Bronchial epithelial cell (primary cell): ENCODE results near the gene COMP. TPM values are rescaled to one million over a fixed set of nuclear protein-coding genes. Genes with fewer than 3 reads are reported as not detected.
"Not testable (repeated sequence)": the region's sequence is repeated elsewhere in the genome, so short reads cannot be mapped to it uniquely, and the experiment has no call there.

Experiments used
- DNase-seq: peaks from one replicate; pipeline ENCODE4 v3.0.0-alpha.2; 2010; ENCODE audit warnings: low read depth
- FAIRE-seq: peaks from 2 replicates; lab custom pipeline; 2011; peaks lifted over from hg19 to GRCh38; lab: Jason Lieb, UNC
- H3K27me3 ChIP-seq: 2 replicates; pipeline ENCODE4 v1.5.1; 2011; ENCODE audit warnings: low read length; ENCODE audit not compliant: control insufficient read depth, insufficient read depth
- H3K36me3 ChIP-seq: 2 replicates; pipeline ENCODE4 v1.5.1; 2011; ENCODE audit warnings: low read length; ENCODE audit not compliant: control insufficient read depth, insufficient read depth
- H3K4me3 ChIP-seq: 2 replicates; pipeline ENCODE4 v1.5.1; 2011; ENCODE audit warnings: mild to moderate bottlenecking, low read depth, low read length, control low read depth
- total RNA-seq: library from RNA; depleted of rRNA; stranded (reverse); fragments of >200 nt; gene quantifications from 2 replicates; pipeline ENCODE4 v1.2.1, GENCODE V29; 2014
- TF ChIP-seq, protein P1 (sequence below): IDR thresholded peaks from 2 replicates; pipeline ENCODE4 v1.5.1; 2011; ENCODE audit warnings: mild to moderate bottlenecking, moderate library complexity, low read length, control low read depth, inconsistent platforms; ENCODE audit not compliant: insufficient read depth, severe bottlenecking

Gene COMP
- total RNA-seq, 1 donor from 2014 or later: not detected

DNA sequence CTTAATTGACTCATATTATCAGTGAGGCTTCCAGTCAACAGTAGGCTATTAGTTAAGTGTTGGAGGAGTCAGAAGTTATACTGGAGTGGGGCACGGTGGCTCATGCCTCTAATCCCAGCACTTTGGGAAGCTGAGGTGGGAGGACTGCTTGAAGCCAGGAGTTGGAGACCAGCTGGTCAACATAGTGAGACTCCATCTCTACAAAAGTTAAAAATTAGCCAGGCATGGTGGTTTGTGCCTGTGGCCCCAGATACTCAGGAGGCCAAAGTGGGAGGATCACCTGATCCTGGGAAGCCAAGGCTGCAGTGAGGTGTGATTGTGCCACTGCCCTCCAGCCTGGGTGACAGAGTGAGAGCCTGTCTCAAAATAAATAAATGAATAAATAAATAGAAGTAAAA is 53.2 kb downstream of the COMP start:
- no peaks in the 10 kb centered on the region for H3K27me3 ChIP-seq
- FAIRE-seq (no peak), DNase-seq (no peak)
- H3K4me3 ChIP-seq: no peak overlapping the region
- TF ChIP-seq, protein P1, sequence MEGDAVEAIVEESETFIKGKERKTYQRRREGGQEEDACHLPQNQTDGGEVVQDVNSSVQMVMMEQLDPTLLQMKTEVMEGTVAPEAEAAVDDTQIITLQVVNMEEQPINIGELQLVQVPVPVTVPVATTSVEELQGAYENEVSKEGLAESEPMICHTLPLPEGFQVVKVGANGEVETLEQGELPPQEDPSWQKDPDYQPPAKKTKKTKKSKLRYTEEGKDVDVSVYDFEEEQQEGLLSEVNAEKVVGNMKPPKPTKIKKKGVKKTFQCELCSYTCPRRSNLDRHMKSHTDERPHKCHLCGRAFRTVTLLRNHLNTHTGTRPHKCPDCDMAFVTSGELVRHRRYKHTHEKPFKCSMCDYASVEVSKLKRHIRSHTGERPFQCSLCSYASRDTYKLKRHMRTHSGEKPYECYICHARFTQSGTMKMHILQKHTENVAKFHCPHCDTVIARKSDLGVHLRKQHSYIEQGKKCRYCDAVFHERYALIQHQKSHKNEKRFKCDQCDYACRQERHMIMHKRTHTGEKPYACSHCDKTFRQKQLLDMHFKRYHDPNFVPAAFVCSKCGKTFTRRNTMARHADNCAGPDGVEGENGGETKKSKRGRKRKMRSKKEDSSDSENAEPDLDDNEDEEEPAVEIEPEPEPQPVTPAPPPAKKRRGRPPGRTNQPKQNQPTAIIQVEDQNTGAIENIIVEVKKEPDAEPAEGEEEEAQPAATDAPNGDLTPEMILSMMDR: no peak
- H3K36me3 ChIP-seq: no peaks in the 10 kb centered on the region

DNA sequence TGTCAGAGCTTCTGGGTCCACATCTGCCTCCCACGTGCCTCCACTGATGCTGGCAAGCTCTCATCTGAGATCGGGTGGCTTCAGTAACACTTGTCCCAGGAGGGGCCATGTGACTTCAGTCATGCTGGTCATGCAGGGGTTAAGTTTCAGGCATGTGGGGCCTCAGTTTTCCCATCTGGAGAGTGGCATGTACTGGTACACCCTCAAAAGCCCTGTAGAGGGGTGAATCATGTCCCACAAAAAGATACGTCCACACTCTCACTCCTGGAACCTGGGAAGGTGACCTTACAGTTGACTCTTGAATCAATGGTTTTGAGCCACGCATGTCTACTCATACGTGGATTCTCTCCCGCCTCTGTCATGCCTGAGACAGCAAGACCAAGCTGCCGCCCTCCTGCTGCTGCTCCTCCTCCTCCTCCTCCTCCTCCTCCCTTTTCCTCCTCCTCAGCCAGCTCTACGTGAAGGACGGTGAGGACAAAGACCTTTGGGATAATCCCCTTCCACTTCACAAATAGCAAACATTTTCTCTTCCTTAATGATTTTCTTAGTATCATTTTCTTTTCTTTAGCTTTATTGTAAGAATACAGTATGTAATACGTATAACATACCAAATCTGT is 53.7 kb downstream of the COMP start:
- TF ChIP-seq, protein P1: no peak
- FAIRE-seq: no peak

DNA sequence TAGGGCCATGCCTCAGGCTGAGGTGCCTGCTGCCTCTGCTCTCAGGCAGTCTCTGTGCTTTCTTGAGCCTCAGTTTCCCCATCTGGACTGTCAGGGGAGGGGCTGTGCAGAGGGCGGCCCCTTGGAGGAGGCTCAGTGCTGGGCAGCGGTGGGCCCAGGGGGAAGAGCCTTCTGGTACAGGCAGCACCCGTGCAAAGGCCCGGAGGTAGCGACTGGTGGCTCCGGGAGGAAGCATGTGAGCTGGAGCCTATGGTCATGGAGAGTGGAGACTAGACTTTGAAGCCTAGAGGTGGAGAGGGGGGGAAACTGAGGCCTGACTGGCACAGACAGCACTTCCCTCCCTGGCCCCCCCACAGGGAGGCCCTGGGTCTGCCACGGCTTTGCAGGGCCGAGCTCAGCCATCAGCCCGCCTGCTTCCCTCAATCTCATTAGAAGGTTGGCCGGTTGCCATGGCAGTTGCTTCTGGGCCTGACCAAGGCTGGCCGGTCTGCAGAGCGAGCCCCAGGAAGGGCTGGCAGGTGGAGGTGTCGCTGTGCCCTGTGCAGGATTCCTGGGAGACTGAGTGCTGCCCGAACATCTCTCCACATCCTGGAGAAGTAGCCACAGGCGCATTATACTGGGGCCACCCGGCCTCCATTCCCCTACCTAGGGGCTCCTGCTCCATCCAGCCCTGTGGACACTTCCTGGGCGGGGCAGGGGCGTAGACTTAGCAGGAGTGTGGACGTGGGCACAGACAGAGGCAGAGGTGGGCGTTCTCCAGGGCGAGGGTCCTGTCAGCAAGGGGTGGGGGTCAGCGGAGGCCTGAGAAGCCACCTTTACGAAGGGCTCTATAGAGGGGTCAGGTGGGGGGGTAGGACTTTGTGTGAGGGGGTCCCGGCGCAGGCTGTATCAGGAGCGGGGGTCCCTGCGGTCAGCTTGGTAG is 54.4 kb downstream of the COMP start:
- FAIRE-seq (no peak), DNase-seq (no peak)
- no peak overlapping the region for H3K4me3 ChIP-seq
- TF ChIP-seq, protein P1: no peak
- no peaks in the 10 kb centered on the region for H3K27me3 ChIP-seq
- no peaks in the 10 kb centered on the region for H3K36me3 ChIP-seq

More for the DNA sequence above, 53.7 kb downstream of the COMP start:
- no peaks in the 10 kb centered on the region for H3K36me3 ChIP-seq
- DNase-seq: no peak
- no peak overlapping the region for H3K4me3 ChIP-seq
- no peaks in the 10 kb centered on the region for H3K27me3 ChIP-seq

DNA sequence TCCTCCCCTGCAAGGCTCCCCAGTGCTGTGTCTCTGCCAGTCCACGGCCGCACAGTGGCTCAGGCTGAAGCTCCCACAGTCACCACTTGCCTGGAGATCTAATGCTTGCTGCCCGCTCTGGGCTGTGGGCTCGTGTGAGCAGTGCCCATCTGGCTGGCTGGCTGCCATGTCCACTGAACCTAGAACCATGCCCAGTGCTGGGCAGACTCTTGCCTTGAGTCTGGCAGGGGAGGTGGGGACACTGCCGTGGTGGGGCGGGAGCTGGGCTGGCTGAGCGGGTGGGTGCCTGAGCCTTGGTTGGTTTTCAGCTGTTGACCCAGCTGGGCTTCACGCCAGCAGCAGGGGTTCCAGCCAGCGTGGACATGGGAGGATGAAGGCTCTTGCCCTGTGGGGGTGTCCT is 55.4 kb downstream of the COMP start:
- Histone ChIP-seq H3K27me3 (no peaks in the 10 kb centered on the region), H3K36me3 (no peaks in the 10 kb centered on the region), H3K4me3 (no peak overlapping the region)
- FAIRE-seq: no peak
- DNase-seq: no peak
- TF ChIP-seq, protein P1: no peak

DNA sequence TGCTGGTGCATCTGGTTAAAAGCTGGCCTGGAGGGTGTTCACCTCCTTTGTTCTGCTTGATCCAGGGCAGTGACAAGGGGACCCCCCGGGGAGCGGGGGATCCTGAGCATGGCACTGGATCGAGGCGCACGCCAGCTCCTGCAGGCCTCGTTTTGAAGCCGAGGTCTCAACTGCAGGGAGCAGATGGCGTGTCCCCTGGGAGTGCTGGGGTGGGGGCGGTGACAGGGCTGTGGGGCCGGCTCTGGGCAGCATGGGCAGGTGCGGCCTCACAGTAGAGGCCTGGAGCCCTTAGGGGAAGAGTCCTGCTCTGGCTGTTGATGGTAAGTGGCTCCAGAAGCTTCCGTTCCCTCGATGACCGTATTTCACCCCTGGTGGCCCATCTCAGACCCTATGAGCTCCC is 55.8 kb downstream of the COMP start:
- FAIRE-seq (no peak), DNase-seq (no peak)
- Histone ChIP-seq H3K27me3 (no peaks in the 10 kb centered on the region), H3K4me3 (no peak overlapping the region), H3K36me3 (no peaks in the 10 kb centered on the region)
- TF ChIP-seq, protein P1: no peak

DNA sequence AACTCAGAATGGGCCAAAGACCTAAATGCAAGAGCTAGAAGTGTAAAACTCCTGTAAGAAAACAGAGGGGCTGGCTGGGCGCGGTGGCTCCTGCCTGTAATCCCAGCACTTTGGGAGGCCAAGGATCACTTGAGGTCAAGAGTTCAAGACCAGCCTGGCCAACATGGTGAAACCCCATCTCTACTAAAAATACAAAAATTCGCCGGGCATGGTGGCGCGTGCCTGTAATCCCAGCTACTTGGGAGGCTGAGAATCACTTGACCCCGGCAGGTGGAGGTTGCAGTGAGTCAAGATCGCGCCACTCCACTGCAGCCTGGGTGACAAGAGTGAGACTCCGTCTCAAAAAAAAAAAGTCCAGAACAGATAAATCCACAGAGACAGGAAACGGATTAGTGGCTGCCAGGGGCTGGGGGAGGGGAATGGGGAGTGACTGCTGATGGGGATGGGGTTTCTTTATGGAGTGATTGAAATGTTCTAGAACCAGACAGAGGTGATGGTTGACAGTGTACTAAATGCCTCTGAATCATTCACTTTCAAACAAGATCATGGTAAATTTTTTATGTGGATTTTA is 57.3 kb downstream of the COMP start:
- H3K4me3 ChIP-seq, DNase-seq, H3K36me3 ChIP-seq, H3K27me3 ChIP-seq, FAIRE-seq: not testable (repeated sequence)
